Measurements from ENCODE around the gene GSAP.

Gene GSAP

DNA sequence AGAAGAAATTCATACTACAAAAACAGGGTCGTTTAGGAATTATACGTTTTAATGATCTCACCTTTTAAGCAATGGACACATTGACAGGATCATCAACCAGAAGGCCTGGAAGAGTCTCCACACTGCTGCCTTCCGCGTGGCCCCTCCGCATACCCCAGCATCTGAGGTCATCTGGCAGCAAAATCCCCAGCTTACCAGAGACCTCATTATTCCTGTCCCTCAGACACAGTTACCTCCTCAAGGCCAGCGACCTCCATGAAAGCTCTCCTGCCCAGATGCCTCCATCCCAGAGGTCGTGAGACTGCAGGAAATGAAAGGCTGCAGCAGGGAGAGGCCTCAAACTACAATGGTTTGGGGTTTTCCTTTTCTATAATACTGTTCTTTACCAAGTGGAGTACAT is 14.8 kb upstream of the GSAP start:
- TF ChIP-seq, protein P1, sequence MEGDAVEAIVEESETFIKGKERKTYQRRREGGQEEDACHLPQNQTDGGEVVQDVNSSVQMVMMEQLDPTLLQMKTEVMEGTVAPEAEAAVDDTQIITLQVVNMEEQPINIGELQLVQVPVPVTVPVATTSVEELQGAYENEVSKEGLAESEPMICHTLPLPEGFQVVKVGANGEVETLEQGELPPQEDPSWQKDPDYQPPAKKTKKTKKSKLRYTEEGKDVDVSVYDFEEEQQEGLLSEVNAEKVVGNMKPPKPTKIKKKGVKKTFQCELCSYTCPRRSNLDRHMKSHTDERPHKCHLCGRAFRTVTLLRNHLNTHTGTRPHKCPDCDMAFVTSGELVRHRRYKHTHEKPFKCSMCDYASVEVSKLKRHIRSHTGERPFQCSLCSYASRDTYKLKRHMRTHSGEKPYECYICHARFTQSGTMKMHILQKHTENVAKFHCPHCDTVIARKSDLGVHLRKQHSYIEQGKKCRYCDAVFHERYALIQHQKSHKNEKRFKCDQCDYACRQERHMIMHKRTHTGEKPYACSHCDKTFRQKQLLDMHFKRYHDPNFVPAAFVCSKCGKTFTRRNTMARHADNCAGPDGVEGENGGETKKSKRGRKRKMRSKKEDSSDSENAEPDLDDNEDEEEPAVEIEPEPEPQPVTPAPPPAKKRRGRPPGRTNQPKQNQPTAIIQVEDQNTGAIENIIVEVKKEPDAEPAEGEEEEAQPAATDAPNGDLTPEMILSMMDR (conservative IDR thresholded peaks at IDR 0.05; ENCODE audit: control insufficient read depth, insufficient read depth, low read depth, low read length), result no peak
- no peak for DNase-seq (ENCODE audit: low read depth)
- H3K4me3 ChIP-seq (ENCODE audit: control insufficient read depth, low read depth, low read length), result no peak overlapping the region

DNA sequence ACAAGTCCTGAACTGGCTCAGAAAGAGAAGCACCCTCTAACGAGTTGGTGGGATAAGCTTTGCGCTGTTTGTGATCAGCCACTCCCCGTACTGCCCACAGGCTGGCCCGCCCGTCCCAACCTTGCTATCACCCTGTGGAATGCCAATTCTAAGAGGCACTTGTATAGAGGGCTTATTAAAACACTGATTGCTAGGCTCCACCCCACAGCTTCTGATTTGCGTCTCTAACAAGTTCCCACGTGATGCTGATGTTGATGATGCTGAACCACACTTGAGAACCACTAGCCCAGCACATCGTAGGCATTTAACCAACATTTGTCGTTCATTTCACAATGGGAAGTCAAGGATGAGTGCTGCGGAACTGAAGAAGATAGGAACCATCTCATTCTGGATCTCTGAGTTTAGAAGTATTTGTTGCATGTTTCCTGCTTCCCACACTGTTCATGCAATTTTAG is 12.7 kb upstream of the GSAP start:
- H3K4me3 ChIP-seq (ENCODE audit: control insufficient read depth, low read depth, low read length), result no peak overlapping the region
- TF ChIP-seq, protein P1 (conservative IDR thresholded peaks at IDR 0.05; ENCODE audit: control insufficient read depth, insufficient read depth, low read depth, low read length), result no peak
- DNase-seq (ENCODE audit: low read depth), result no peak

DNA sequence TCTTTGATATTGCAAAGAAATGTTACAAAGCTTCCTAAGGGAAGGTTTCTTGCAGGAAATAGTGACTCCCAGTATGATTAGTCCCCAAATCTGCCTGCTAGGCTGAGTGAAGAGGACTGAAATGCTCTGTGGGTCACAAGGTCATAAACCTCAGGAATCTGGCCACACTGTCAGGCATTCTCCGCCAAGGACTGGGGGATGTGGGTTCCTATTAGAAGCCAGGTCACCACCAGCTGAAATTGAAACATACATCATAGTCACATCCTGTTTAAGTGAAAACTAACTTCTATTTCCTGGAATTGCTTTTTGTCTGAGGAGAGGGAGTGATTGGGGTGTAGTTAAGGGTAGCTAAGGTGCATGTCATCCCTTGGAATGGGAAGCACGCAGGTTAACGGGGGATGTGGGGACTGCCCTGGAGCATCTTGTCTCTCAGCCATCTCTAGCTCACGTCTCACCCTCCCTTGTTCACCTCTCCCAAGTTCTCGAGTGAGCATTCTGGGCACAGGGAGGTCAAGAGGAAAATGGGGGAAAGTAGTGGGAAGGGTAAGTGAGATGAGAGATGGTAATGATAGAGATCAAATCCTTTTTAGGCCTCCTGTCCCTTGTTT is 12.0 kb upstream of the GSAP start:
- H3K4me3 ChIP-seq (ENCODE audit: control insufficient read depth, low read depth, low read length), result no peak overlapping the region
- TF ChIP-seq, protein P1 (conservative IDR thresholded peaks at IDR 0.05; ENCODE audit: control insufficient read depth, insufficient read depth, low read depth, low read length), result no peak
- peak; percentile 73 for DNase-seq (ENCODE audit: low read depth)

DNA sequence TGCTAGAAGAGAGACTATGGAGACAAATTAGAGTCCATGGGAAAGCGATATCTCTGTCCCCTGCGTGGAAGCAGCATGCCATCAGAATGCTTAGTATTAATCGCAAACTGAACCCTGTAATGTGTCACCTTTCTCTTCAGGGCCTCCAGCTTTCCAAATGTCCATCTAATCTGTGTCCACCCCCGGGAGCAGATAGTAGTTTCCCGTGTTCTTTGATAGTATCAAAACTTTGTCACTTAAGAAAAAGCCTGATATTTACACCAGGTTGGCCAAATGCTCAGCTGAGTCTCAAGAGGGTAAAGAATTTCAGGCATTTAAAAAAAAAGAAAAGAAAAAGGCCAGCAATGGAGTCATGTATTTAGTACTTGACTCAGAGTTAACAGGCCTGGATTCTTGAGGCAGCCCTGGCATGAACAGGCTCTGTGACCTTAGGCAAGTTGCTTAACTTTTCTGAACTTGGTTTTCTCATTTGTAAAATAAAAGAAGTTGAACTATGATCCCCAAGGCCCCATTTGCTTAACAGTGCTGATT is 10.4 kb upstream of the GSAP start:
- TF ChIP-seq, protein P1 (conservative IDR thresholded peaks at IDR 0.05; ENCODE audit: control insufficient read depth, insufficient read depth, low read depth, low read length), result no peak
- peak; percentile 51 for DNase-seq (ENCODE audit: low read depth)
- no peak overlapping the region for H3K4me3 ChIP-seq (ENCODE audit: control insufficient read depth, low read depth, low read length)

DNA sequence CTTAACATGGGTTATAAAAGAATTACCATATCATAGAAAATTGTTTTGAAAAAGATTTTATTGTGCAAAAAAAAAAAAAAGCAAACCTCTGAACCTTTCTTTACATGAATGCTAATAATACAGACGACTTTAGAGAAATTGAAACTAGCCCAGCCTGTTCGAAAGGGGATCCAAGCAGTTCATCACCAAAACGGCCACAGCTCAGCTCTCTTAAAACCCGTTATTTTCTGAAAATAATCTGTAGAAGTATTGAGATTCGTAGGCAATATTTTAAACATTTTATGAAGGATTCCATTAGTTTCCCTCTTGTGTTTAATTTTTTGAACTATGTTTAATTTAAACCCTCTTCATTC is 9.9 kb upstream of the GSAP start:
- TF ChIP-seq, protein P1 (conservative IDR thresholded peaks at IDR 0.05; ENCODE audit: control insufficient read depth, insufficient read depth, low read depth, low read length), result no peak
- DNase-seq (ENCODE audit: low read depth), result no peak
- no peak overlapping the region for H3K4me3 ChIP-seq (ENCODE audit: control insufficient read depth, low read depth, low read length)

DNA sequence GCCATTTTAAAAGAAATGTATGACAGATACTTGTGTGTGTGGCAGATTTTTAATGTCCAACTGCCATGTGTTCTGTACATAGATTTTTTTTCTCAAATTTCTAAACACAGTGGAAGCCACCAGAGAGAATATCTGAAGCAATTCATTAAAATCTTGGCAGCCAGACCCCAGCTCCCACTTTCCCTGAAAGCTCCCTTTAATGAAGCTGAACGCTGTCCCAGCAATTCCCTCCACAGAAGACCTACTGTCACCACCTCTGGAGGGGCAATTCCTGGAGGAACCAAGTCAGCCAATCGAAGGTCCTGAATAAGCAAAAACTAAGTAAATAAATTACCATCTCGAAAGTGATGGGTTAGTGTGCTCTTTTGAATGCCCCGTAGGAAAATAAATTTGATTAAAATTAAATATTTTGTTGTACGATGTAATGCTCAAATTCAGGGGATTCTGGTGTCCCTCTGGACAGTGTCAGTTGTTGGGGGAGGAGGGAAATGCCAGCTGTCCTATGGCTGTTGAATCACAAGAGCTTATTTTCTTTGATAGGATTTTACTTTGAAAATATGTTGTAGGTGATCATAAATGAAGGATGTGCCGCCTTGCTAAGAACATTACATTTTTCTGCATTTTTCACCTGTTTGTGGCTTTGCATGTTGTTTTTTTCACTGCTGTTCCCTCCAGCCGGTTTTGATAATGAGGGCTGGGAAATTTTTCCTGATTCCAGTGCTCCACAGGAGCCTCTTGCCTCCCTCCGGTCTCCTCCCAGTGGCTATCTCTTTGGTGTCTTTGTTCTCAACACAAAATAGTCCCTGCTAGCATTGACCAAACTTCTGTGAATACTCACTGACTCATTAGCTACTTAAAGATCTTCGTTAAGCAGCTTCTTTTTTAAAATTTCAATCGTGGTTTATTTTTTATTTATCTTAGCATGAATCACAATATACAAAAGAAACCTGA is 9.2 kb upstream of the GSAP start:
- no peak overlapping the region for H3K4me3 ChIP-seq (ENCODE audit: control insufficient read depth, low read depth, low read length)
- TF ChIP-seq, protein P1 (conservative IDR thresholded peaks at IDR 0.05; ENCODE audit: control insufficient read depth, insufficient read depth, low read depth, low read length), result no peak
- DNase-seq (ENCODE audit: low read depth), result peak; percentile 78

All from fibroblast of mammary gland (primary cell).